ENCODE results near the gene TMEM45B.
"Not testable (repeated sequence)": the region's sequence is repeated elsewhere in the genome, so short reads cannot be mapped to it uniquely, and the experiment has no call there.

TMEM45B gene

DNA sequence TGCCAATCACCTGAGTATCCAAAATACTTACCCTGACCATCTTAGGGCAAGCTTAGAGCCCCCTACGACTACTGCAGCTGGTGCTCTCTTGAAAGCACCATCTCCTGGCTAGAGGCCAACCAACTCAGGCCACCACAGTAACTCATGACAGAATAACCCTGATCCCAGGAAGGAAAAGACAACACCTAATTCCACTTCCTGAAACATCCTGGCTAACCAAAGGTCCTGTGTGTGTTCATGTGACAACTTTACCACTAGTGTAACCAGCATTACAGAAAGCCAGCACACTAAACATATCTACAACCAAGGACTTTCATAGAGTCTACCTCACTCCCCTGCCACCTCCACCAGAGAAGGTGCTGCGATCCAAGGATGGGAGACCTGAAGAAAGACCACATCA is 17.4 kb upstream of the TMEM45B start:
- Histone ChIP-seq H3K36me3 (no peaks in the 10 kb centered on the region), H3K4me3 (ENCODE audit: low read depth, low read length) (no peak overlapping the region), H3K9me3 (no peaks in the 10 kb centered on the region), H3K4me1 (no peaks in the 10 kb centered on the region), H3K27me3 (no peaks in the 10 kb centered on the region)
- no peak for DNase-seq
- TF ChIP-seq, protein P1, sequence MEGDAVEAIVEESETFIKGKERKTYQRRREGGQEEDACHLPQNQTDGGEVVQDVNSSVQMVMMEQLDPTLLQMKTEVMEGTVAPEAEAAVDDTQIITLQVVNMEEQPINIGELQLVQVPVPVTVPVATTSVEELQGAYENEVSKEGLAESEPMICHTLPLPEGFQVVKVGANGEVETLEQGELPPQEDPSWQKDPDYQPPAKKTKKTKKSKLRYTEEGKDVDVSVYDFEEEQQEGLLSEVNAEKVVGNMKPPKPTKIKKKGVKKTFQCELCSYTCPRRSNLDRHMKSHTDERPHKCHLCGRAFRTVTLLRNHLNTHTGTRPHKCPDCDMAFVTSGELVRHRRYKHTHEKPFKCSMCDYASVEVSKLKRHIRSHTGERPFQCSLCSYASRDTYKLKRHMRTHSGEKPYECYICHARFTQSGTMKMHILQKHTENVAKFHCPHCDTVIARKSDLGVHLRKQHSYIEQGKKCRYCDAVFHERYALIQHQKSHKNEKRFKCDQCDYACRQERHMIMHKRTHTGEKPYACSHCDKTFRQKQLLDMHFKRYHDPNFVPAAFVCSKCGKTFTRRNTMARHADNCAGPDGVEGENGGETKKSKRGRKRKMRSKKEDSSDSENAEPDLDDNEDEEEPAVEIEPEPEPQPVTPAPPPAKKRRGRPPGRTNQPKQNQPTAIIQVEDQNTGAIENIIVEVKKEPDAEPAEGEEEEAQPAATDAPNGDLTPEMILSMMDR (IDR thresholded peaks at IDR 0.05; ENCODE audit: low read depth, low read length): no peak

DNA sequence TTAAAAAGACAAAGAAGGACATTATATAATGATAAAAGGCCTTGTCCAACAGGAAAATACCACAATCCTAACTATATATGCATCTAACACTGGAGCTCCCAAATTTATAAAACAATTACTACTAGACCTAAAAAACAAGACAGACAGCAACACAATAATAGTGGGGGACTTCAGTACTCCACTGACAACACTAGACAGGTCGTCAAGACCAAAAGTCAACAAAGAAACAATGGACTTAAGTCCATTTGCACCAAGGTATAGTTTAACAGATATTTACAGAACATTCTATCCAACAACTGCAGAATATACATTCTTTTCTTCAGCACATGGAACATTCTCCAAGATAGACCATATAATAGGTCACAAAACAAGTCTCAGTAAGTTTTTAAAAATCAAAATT is 15.5 kb upstream of the TMEM45B start:
- not testable (repeated sequence) for DNase-seq; H3K36me3 ChIP-seq; H3K4me1 ChIP-seq; H3K9me3 ChIP-seq; H3K4me3 ChIP-seq (ENCODE audit: low read depth, low read length); H3K27me3 ChIP-seq

DNA sequence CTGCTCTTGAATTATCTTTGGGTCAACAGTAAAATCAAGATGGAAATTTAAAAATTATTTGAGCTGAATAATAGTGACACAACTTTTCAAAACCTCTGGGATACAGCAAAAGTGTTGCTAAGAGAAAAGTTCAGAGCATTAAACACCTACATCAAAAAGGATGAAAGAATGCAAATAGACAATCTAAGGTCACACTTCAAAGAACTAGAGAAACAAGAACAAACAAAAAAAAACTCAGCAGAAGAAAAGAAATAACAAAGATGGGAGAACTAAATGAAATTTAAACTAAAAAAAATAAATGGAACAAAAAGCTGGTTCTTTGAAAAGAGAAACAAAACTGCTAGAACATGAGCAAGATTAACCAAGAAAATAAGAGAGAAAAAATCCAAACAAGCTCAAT is 15.0 kb upstream of the TMEM45B start:
- TF ChIP-seq, protein P1 (IDR thresholded peaks at IDR 0.05; ENCODE audit: low read depth, low read length): no peak
- Histone ChIP-seq H3K36me3 (no peaks in the 10 kb centered on the region), H3K4me1 (no peaks in the 10 kb centered on the region), H3K4me3 (ENCODE audit: low read depth, low read length) (no peak overlapping the region), H3K9me3 (no peaks in the 10 kb centered on the region), H3K27me3 (no peaks in the 10 kb centered on the region)
- no peak for DNase-seq

DNA sequence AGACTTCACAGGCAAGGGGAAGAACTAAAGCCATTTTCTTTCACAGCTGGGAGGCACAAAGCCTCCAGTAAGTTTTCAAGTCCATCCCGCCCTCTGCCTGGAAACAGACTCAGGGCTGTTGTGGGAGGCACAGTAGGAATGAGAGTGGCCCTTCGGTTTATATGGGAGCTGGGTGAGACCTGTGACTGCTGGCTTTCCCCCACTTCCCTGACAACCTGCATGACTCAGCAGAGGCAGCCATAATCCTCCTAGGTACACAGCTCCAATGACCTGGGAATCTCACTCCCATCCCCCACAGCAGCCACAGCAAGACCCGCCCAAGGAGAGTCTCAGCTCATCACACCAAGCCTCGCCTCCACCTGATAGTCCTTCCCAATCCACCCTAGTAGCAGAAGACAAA is 12.1 kb upstream of the TMEM45B start:
- Histone ChIP-seq H3K36me3 (no peaks in the 10 kb centered on the region), H3K4me1 (no peaks in the 10 kb centered on the region)
- no peak for DNase-seq

DNA sequence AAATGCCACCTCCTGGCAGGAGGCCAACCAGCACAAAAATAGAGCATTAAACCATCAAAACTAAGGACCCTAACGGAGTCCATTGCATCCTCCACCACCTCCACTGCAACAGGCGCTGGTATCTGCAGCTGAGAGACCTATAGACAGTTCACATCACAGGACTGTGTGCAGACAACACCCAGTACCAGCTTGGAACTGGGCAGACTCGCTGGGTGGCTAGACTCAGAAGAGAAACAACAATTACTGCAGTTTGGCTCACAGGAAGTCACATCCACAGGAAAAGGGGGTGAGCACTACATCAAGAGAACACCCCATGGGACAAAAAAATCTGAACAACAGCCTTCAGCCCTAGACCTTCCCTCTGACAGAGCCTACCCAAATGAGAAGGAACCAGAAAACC is 11.6 kb upstream of the TMEM45B start:
- Histone ChIP-seq H3K36me3 (no peaks in the 10 kb centered on the region), H3K9me3 (no peaks in the 10 kb centered on the region), H3K4me3 (ENCODE audit: low read depth, low read length) (no peak overlapping the region), H3K27me3 (no peaks in the 10 kb centered on the region; the same call in 1 of the 2 replicates), H3K4me1 (no peaks in the 10 kb centered on the region)
- TF ChIP-seq, protein P1 (IDR thresholded peaks at IDR 0.05; ENCODE audit: low read depth, low read length): no peak
- no peak for DNase-seq

More for the DNA sequence above, 12.1 kb upstream of the TMEM45B start:
- TF ChIP-seq, protein P1 (IDR thresholded peaks at IDR 0.05; ENCODE audit: low read depth, low read length): no peak
- Histone ChIP-seq H3K4me3 (ENCODE audit: low read depth, low read length) (no peak overlapping the region), H3K9me3 (no peaks in the 10 kb centered on the region), H3K27me3 (no peaks in the 10 kb centered on the region; the same call in 1 of the 2 replicates)

DNA sequence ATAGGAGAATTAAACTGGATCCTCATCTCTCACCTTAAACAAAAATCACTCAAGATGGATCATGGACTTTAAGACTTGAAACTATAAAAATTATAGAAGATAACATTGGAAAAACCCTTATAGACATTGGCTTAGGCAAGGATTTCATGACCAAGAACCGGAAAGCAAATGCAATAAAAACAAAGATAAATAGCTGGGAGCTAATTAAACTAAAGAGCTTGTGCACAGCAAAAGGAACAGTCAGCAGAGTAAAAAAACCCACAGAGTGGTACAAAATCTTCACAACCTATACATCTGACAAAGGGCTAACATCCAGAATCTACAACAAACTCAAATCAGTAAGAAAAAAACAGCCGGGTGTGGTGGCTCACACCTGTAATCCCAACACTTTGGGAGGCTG is 7.4 kb upstream of the TMEM45B start:
- not testable (repeated sequence) for H3K4me3 ChIP-seq (ENCODE audit: low read depth, low read length); DNase-seq; H3K4me1 ChIP-seq; H3K27me3 ChIP-seq; H3K36me3 ChIP-seq; H3K9me3 ChIP-seq

DNA sequence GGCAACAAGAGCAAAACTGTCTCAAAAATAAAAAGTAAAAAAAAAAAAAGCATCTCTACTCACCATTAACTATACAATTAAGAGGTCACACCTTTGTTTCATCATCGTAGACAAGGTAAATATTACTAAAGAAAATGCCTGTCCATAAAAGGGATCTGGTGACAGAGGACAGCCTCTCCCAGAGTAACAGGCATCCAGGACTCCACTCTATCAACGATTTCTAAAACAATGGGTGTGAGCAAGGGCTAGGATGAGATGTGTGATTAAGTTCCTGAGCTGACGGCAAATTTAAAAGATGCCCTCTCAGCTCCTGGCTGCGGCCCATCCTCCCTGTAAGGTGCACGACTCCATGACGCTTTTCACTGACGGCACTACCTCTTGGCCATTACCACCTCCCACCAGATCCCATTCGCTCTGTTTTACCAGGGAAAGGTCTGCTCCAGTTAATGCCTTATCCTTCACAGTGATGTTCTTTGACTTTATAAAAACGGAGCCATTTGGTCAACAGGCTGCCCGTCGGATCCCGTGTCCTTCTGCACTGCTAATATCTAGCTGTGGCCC is 2.3 kb upstream of the TMEM45B start:
- Histone ChIP-seq H3K27me3 (no peaks in the 10 kb centered on the region), H3K36me3 (no peaks in the 10 kb centered on the region), H3K9me3 (no peaks in the 10 kb centered on the region), H3K4me1 (no peaks in the 10 kb centered on the region), H3K4me3 (ENCODE audit: low read depth, low read length) (no peak overlapping the region)
- DNase-seq: no peak
- TF ChIP-seq, protein P1 (IDR thresholded peaks at IDR 0.05; ENCODE audit: low read depth, low read length): no peak

All from BE2C (cell line).